ENCODE data around the gene NEDD8. TPM values are rescaled to one million over a fixed set of nuclear protein-coding genes. Genes with fewer than 3 reads are reported as not detected.

NEDD8 gene
- total and polyA plus RNA-seq, 7 experiments from 2014 or later, result 73.5 to 340 (median 127) TPM

GRCh38 chr14:24177041-24177825, 54.9 kb downstream of the NEDD8 start:
- H3K4me3 Mint-ChIP-seq, result no peak overlapping the region
- intact Hi-C loops (cut with micrococcal nuclease), result no loop called here
- no peak for ATAC-seq
- POLR2A ChIA-PET, result interaction anchor here (0.9 to 1.1 kb wide), 2 partner anchors 11 to 22 kb away, joined by 3 read pairs; partner anchors contain the start of gene IPO4
- peak overlapping the region in 3 of 9 donors; percentile 69 to 81 (median 72) for H3K27ac Mint-ChIP-seq
- peaks cover 0 to 39% (median 4%) of the 10 kb centered on the region in 5 donors for H3K36me3 Mint-ChIP-seq
- no peaks in the 10 kb centered on the region for H3K27me3 Mint-ChIP-seq
- peaks cover 0 to 2% of the 10 kb centered on the region in 2 donors for H3K4me1 ChIP-seq (ENCODE audit: control insufficient read depth in 2 of 2, insufficient read depth in 2 of 2, low read length in 2 of 2)
- no peak overlapping the region for H3K4me3 ChIP-seq (ENCODE audit: low read length)
- no peaks in the 10 kb centered on the region for H3K9me3 Mint-ChIP-seq
- H3K27ac ChIP-seq (ENCODE audit: low read depth, low read length), result no peak overlapping the region
- CTCF ChIA-PET, result interaction anchor here (0.5 kb wide), 1 partner anchor 146 kb away, joined by 8 read pairs; no protein-coding TSS in a partner anchor
- peaks cover 0 to 63% (median 13%) of the 10 kb centered on the region in 3 experiments for H3K36me3 ChIP-seq (ENCODE audit: control insufficient read depth in 2 of 3, insufficient read depth in 3 of 3, low read length in 3 of 3)
- no peaks in the 10 kb centered on the region for H3K27me3 ChIP-seq (ENCODE audit: control insufficient read depth in 2 of 2, insufficient read depth in 2 of 2, low read length in 2 of 2)
- no peaks in the 10 kb centered on the region for H3K9me3 ChIP-seq (ENCODE audit: control insufficient read depth in 2 of 3, low read length in 3 of 3)
- DNase-seq, result no peak
- H3K4me1 Mint-ChIP-seq, result peaks cover 0 to 21% (median 15%) of the 10 kb centered on the region in 7 donors

DNA sequence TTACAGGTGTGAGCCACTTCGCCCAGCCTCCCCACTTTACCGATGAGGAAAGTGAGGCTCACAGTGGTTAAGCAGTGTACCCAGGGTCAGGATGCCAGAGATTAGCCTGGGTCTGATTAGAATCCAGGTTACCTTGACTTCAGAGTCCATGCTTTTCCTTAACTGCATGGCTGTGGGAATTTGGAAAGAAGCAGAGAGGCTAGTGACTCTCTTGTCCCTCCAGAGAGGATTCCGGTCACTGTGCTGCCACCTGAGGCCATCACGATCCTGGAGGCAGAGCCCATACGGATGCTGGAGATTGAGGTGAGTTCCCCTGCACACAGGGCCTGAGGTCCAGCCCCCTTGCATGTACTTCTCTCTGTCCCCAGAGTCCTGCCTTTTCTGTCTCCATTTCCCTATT, 55.6 kb downstream of the NEDD8 start:
- H3K4me1 ChIP-seq (ENCODE audit: control insufficient read depth in 2 of 2, insufficient read depth in 2 of 2, low read length in 2 of 2), result peaks cover 0 to 7% of the 10 kb centered on the region in 2 donors
- no peak overlapping the region for H3K27ac ChIP-seq (ENCODE audit: low read depth, low read length)
- DNase-seq (no peak), ATAC-seq (no peak)
- intact Hi-C loops (cut with micrococcal nuclease), result no loop called here
- Mint-ChIP-seq H3K9me3 (no peaks in the 10 kb centered on the region), H3K4me1 (peaks cover under 1 to 26% (median 18%) of the 10 kb centered on the region in 7 donors), H3K27ac (peak overlapping the region in 1 of 9 donors; percentile 81), H3K36me3 (peaks cover 0 to 39% (median 4%) of the 10 kb centered on the region in 5 donors), H3K4me3 (no peak overlapping the region), H3K27me3 (no peaks in the 10 kb centered on the region)
- H3K36me3 ChIP-seq (ENCODE audit: control insufficient read depth in 2 of 3, insufficient read depth in 3 of 3, low read length in 3 of 3), result peaks cover 0 to 57% (median 13%) of the 10 kb centered on the region in 3 experiments
- ChIA-PET CTCF (interaction anchor here (0.5 to 0.7 kb wide), 2 partner anchors 62 to 146 kb away, joined by 4 to 8 read pairs; partner anchors contain the start of gene DCAF11), POLR2A (interaction anchor here (0.6 to 1.1 kb wide), 3 partner anchors 12 to 87 kb away, joined by 3 read pairs; partner anchors contain the start of gene IPO4)
- H3K4me3 ChIP-seq (ENCODE audit: low read length), result no peak overlapping the region
- H3K27me3 ChIP-seq (ENCODE audit: control insufficient read depth in 2 of 2, insufficient read depth in 2 of 2, low read length in 2 of 2), result no peaks in the 10 kb centered on the region
- H3K9me3 ChIP-seq (ENCODE audit: control insufficient read depth in 2 of 3, low read length in 3 of 3), result no peaks in the 10 kb centered on the region

- H3K27ac ChIP-seq (ENCODE audit: low read depth, low read length), result peak overlapping the region; percentile 1
- Mint-ChIP-seq H3K4me3 (peak overlapping the region in 9 of 10 donors; percentile 33 to 94 (median 66)), H3K27ac (peak overlapping the region; percentile 19 to 88 (median 75)), H3K4me1 (peaks cover 9 to 47% (median 37%) of the 10 kb centered on the region in 7 donors), H3K36me3 (peaks cover 0 to 39% (median 12%) of the 10 kb centered on the region in 5 donors), H3K9me3 (no peaks in the 10 kb centered on the region), H3K27me3 (no peaks in the 10 kb centered on the region)
- peaks cover 0 to 13% of the 10 kb centered on the region in 2 donors for H3K4me1 ChIP-seq (ENCODE audit: control insufficient read depth in 2 of 2, insufficient read depth in 2 of 2, low read length in 2 of 2)
- H3K36me3 ChIP-seq (ENCODE audit: control insufficient read depth in 2 of 3, insufficient read depth in 3 of 3, low read length in 3 of 3), result peaks cover 6 to 32% (median 6%) of the 10 kb centered on the region in 3 experiments
- H3K9me3 ChIP-seq (ENCODE audit: control insufficient read depth in 2 of 3, low read length in 3 of 3), result no peaks in the 10 kb centered on the region
- H3K4me3 ChIP-seq (ENCODE audit: low read length), result no peak overlapping the region
- CTCF ChIA-PET, result no interaction called here
- DNase-seq (no peak), ATAC-seq (no peak)
- no peaks in the 10 kb centered on the region for H3K27me3 ChIP-seq (ENCODE audit: control insufficient read depth in 2 of 2, insufficient read depth in 2 of 2, low read length in 2 of 2)
- POLR2A ChIA-PET, result interaction anchor here (0.7 to 2.4 kb wide), 6 partner anchors 10 to 64 kb away, joined by 3 to 11 read pairs (median 4); partner anchors contain the start of genes DCAF11, IRF9 and NRL
- intact Hi-C loops (cut with micrococcal nuclease), result no loop called here
Observed at GRCh38 chr14:24172871-24173281, 59.3 kb downstream of the NEDD8 start.

DNA sequence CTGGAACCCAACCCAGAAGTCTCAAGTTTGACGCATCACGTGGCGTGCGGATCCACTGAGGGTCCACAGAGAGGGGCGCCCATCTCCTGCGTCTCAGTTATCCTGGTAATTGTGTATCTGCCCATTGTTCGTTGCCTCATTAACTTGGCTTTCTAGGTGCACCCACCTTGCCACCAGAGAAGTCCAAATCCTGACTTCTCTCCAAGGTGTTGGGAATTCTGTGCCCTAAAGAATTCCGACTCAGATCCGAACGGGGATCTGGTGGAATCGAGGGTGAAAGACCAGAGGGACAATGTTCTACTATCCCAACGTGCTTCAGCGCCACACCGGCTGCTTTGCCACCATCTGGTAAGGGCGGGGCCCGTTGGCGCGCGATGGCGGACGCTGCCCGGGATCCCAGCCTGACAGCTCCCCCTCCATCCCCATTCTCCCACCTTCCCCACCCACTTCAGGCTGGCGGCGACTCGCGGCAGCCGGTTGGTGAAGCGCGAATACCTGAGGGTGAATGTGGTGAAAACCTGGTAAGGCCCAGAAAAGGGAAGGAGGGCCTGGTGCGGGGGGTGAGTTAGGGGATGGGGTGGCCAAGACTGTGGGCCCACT, 59.8 kb downstream of the NEDD8 start:
- ATAC-seq (no peak), DNase-seq (no peak)
- no peaks in the 10 kb centered on the region for H3K27me3 Mint-ChIP-seq
- no peaks in the 10 kb centered on the region for H3K27me3 ChIP-seq (ENCODE audit: control insufficient read depth in 2 of 2, insufficient read depth in 2 of 2, low read length in 2 of 2)
- H3K27ac ChIP-seq (ENCODE audit: low read depth, low read length), result peak overlapping the region; percentile 40
- H3K4me1 Mint-ChIP-seq, result peaks cover 11 to 52% (median 41%) of the 10 kb centered on the region in 7 donors
- H3K9me3 Mint-ChIP-seq, result no peaks in the 10 kb centered on the region
- peaks cover 6 to 32% (median 10%) of the 10 kb centered on the region in 3 experiments for H3K36me3 ChIP-seq (ENCODE audit: control insufficient read depth in 2 of 3, insufficient read depth in 3 of 3, low read length in 3 of 3)
- ChIA-PET POLR2A (interaction anchor here (0.7 to 2.4 kb wide), 7 partner anchors 11 to 63 kb away, joined by 3 to 11 read pairs (median 3); partner anchors contain the start of genes DCAF11, IRF9 and NRL), CTCF (interaction anchor here (0.6 kb wide), 1 partner anchor 10 kb away, joined by 3 read pairs; no protein-coding TSS in a partner anchor)
- H3K27ac Mint-ChIP-seq, result peak overlapping the region; percentile 28 to 93 (median 79)
- intact Hi-C loops (cut with micrococcal nuclease), result no loop called here
- peaks cover 0 to 13% of the 10 kb centered on the region in 2 donors for H3K4me1 ChIP-seq (ENCODE audit: control insufficient read depth in 2 of 2, insufficient read depth in 2 of 2, low read length in 2 of 2)
- H3K4me3 Mint-ChIP-seq, result peak overlapping the region; percentile 39 to 94 (median 88)
- H3K9me3 ChIP-seq (ENCODE audit: control insufficient read depth in 2 of 3, low read length in 3 of 3), result no peaks in the 10 kb centered on the region
- H3K36me3 Mint-ChIP-seq, result peaks cover 0 to 38% (median 15%) of the 10 kb centered on the region in 5 donors
- peak overlapping the region; percentile 58 for H3K4me3 ChIP-seq (ENCODE audit: low read length)

DNA sequence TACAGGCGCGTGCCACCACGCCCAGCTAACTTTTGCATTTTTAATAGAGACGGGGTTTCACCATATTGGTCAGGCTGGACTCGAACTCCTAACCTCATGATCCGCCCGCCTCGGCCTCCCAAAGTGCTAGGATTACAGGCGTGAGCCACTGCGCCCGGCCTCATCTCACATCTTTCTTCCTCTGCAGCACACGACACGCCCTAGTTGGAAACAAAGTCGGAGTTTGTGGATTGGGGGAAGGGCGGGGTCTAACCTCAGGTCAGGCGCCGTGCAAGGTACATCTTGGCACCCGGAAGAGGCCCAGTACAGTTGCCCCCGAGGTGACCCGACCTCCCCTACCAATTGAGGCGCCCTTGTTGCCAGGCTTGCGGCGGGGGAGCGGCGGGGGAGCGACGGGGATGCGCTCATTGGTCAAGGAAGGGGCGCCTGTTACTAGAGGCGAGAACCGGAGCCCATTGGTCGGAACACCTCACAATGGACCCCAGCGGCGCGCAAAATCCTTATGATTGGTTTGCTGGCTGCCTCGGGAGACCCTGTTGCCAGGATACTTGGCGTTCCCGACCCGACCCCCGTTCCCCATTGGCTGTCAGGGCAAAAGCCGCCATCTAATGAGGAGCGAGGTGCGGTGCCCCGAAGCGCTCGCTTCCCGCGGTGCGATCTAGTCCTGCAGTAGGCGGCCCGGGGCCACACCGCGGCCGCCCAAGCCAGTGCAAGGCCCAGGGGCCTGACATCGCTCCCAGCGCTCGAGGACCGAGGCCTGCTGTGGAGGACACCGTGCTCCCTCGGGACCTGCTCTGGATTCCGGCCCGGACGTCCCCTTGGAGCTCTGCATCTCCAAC, 60.5 kb downstream of the NEDD8 start, which contains the start of gene REC8:
TSS of gene REC8 (plus strand) at position 659 of the 839 bp plus-strand sequence. CDS start 473 bp downstream, outside the sequence.
- Histone ChIP-seq H3K27me3 (ENCODE audit: control insufficient read depth in 2 of 2, insufficient read depth in 2 of 2, low read length in 2 of 2) (no peaks in the 10 kb centered on the region), H3K4me3 (ENCODE audit: low read length) (peak within 1 kb of the TSS; percentile 58), H3K27ac (ENCODE audit: low read depth, low read length) (peak within 1 kb of the TSS; percentile 40), H3K36me3 (ENCODE audit: control insufficient read depth in 2 of 3, insufficient read depth in 3 of 3, low read length in 3 of 3) (peaks cover 6 to 32% (median 8%) of the 10 kb centered on the region in 3 experiments), H3K4me1 (ENCODE audit: control insufficient read depth in 2 of 2, insufficient read depth in 2 of 2, low read length in 2 of 2) (peaks cover 0 to 13% of the 10 kb centered on the region in 2 donors), H3K9me3 (ENCODE audit: control insufficient read depth in 2 of 3, low read length in 3 of 3) (no peaks in the 10 kb centered on the region)
- ChIA-PET CTCF (interaction anchor here (0.6 to 1.6 kb wide), 2 partner anchors 9 to 63 kb away, joined by 3 to 5 read pairs; no protein-coding TSS in a partner anchor), POLR2A (interaction anchor here (0.7 to 2.4 kb wide), 9 partner anchors 10 to 63 kb away, joined by 3 to 11 read pairs (median 5); partner anchors contain the start of genes EMC9, IPO4, IRF9 and TM9SF1)
- peak within 1 kb of the TSS; percentile 80 to 94 (median 88) for H3K4me3 Mint-ChIP-seq
- H3K27me3 Mint-ChIP-seq, result no peaks in the 10 kb centered on the region
- intact Hi-C loops (cut with micrococcal nuclease), result loop anchor here (1.0 kb wide), 3 partner anchors 10 to 24 kb away; partner anchors contain the start of genes IRF9 (in 2 of the 2), IPO4 (in 1 of the 2) and RNF31 (in 1 of the 2)
- peaks cover 12 to 53% (median 43%) of the 10 kb centered on the region in 7 donors for H3K4me1 Mint-ChIP-seq
- H3K27ac Mint-ChIP-seq, result peak within 1 kb of the TSS; percentile 48 to 93 (median 80)
- H3K9me3 Mint-ChIP-seq, result no peaks in the 10 kb centered on the region
- DNase-seq (peak in 8 of 9 donors; percentile 43 to 81 (median 76)), ATAC-seq (peak; percentile 88)
- H3K36me3 Mint-ChIP-seq, result peaks cover 0 to 38% (median 19%) of the 10 kb centered on the region in 5 donors

Data from naive thymus-derived CD4-positive, alpha-beta T cell (primary cell).